Ecto neural progenitor cell (in vitro differentiated cells): Measurements from ENCODE around the gene RFPL4A.
"Not testable (repeated sequence)": the region's sequence is repeated elsewhere in the genome, so short reads cannot be mapped to it uniquely, and the experiment has no call there.

ENCODE experiments used
- DNase-seq: peaks from one replicate; pipeline ENCODE4 v3.0.0-alpha.2; 2018; ENCODE audit warnings: low spot score

The RFPL4A gene

DNA sequence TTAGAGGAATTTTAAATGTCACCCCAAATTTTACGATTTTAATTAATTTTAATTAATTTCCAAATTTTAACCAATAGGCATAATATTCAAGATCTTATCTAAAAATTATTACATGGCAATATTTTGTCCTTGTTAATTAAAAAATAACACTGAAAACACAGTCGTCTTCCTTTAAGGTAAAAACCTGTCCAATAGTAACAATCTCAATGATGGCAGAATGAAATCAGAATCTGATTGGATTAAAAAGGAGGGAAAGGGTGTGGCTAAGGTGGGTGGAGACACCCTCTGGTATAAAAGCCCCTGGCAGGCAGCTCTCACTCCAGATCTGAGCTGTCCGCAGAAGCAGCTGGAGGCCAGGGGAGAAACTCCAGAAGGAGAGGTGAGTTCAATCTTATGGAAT is at the start of gene RFPL4A:
Gene RFPL4A (plus strand): TSS at position 301 of the 400 bp plus-strand sequence. CDS start 2,704 bp downstream, outside the sequence.
- DNase-seq = not testable (repeated sequence)

DNA sequence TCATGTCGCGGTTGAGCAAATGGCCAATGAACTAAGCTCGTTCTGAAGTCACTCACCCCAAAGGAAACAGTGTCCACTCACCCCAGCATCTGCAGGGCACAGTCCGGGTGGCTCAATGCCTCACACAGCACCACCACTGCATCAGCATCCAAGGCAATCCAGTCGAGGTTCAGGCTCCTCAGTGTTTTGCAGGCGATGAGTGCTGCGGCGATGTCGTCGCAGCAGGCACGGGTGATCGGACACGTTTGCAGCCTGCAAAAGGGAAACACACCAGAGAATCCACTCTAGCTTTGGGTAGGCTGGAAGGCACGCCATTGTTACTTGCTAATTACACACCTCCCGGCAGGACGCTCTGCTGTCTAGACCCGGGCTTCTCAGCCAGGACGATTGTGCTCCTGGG is 47.2 kb upstream of the RFPL4A start:
- DNase-seq = no peak

DNA sequence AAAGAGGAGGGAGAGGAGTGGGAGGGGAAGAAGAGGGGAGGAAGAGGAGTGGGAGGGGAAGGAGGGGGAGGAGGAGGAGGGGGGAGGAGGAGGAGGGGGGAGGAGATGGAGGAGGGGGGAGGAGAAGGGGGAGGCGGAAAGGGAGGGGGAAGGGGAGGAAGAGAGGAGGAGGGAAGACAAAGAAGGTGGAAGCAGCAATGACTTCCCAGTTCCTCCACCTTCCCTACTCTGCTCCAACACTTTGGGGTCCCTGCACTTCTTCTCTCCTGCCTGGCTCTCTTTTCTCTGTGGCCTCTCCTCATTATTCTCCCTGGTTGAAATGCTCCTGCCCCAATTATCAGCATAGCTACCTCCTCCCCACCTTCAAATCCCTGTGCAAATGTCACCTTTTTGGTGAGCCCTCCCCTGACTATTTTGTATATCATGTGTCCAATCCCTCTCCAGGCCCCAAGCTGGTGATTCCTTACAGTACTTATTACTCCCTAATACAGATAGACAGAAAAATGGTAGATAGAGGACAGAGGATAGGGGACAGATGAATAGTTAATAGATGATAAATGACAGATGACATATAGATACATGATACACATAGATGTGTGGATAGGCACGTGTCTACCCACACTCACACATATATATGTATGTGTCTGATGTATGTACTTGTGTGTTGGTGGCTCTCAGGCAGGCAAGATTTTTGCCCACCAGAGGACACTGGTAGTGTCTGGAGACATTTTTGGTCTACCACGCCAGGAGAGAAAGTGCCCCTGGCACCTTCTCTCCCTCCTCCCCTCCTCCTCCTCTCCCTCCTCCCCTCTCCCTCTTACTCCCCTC is 45.9 kb upstream of the RFPL4A start:
- no peak for DNase-seq

DNA sequence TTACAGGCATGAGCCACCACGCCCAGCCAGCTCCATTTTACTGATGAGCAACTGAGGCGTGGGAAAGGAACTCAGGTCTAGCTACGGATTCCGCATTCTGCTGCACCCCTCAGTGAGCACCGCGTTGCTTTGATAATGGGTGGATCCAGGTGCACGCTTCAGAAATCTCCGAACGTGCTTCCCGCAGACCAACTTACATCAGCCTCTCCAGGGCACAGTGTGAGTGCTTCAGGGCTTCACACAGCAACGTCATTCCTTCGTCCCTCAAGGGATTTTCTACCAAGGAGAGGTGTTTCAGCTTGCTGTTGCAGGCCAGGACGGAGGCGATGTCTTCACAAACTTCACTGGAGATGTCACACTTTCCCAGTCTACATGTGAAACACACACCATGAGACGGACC is 42.4 kb upstream of the RFPL4A start:
- DNase-seq = no peak

DNA sequence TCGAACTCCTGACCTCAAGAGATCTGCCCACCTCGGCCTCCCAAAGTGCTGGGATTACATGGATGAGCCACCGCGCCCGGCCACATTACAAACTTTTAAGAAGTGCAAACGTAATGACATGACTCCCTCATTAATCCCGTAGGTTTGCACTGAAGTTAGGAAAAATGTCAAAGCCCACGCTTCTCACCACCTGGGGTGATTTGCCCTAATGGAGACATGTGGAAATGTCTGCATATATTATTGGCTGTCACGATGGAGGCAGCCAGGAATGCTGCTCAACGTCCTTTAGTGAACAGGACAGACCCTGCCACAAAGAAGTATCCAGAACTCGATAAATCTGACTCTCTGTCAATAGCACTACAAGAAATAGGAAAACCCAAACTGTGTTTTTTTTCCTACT is 41.6 kb upstream of the RFPL4A start:
- no peak for DNase-seq

DNA sequence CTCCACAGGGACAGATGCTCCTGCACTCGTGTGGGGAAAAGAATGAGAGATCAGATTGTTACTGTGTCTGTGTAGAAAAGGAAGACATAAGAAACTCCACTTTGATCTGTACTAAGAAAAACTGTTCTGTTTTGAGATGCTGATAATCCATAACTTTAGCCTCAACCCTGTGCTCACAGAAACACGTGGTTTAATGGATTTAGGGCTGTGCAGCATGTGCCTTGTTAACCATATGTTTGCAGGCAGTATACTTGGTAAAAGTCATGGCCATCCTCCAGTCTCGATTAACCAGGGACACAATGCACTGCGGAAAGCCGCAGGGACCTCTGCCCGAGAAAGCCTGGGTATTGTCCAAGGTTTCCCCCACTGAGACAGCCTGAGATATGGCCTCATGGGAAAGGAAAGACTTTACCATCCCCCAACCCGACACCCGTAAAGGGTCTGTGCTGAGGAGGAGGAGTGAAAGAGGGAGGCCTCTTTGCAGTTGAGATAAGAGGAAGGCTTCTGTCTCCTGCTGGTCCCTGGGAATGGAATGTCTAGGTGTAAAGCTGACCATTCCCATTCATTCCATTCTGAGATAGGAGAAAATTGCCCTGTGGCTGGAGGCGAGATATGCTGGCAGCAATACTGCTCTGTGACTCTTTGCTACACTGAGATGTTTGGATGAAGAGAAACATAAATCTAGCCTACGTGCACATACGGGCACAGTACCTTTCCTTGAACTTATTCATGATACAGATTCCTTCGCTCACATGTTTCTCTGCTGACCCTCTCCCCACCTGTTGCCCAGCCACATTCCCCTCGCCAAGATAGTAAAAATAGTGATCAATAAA is 40.8 kb upstream of the RFPL4A start:
- not testable (repeated sequence) for DNase-seq

DNA sequence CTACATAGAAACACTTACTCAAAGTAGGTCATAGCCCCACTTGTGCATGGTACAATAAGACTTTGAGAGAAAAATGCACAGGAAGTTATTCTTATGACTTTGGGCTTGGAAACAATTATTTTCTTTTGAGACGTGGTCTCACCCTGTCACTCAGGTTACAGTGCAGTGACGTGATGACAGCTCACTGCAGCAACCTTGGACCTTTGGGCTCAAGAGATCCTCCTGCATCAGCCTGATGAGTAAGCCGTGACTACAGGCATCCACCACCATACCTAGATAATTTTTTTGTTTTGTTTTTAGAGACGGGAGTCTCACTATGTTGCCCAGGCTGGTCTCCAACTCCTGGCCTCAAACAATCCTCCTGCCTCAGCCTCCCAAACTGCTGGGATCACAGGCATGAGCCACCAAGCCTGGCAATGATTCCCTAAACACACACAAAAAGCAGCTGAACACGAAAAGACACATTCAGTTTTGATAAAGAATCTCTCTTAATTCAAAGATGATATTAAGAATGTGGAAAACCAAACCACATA is 38.6 kb upstream of the RFPL4A start:
- no peak for DNase-seq

DNA sequence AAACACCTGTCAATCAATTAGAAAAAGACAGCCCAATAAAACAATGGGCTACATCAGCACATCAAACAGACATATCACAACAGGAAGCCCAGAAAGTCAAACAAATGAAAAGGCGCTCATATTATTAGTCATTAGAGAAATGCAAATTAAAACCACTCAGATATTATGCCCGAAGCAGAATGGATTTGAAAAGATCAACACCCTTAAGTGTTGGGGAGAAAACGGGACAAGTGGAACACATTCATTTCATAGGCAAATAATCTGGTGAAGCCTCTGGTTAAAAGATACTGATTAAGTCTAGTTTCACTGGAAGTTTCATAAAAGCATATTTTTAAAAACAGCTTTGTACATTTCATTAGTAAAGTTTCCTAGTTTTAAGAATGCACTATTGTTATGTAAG is 38.1 kb upstream of the RFPL4A start:
- no peak for DNase-seq

DNA sequence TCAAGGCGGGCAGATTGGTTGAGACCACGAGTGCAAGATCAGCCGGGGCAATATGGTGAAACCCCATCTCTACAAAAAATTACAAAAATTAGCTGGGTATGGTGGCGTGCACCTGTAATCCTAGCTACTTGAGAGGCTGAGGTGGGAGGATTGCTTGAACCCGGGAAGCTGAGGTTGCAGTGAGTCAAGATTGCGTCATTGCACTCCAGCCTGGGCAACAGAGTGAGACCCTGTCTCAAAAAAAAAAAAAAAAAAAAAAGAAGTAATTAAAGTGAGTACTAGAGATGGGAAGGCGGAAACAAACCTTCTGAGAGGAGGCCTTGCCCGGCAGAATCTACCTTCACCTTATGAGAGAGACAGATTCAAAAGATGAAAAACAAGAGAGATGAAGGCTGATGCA is 35.4 kb upstream of the RFPL4A start:
- no peak for DNase-seq

DNA sequence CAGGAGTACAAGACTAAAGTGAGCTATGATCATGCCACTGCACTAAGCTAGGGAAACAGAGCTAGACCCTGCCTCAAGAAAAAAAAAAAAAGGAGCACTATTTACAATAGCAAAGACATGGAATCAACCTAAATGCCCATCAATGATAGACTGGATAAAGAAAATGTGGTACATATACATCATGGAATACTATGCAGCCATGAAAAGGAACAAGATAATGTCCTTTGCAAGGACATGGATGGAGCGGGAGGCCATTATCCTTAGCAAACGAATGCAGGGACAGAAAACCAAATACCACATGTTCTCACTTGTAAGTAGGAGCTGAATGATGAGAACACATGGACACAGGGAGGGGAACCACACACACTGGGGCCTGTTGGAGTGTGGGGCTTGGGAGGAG is 28.5 kb upstream of the RFPL4A start:
- not testable (repeated sequence) for DNase-seq

DNA sequence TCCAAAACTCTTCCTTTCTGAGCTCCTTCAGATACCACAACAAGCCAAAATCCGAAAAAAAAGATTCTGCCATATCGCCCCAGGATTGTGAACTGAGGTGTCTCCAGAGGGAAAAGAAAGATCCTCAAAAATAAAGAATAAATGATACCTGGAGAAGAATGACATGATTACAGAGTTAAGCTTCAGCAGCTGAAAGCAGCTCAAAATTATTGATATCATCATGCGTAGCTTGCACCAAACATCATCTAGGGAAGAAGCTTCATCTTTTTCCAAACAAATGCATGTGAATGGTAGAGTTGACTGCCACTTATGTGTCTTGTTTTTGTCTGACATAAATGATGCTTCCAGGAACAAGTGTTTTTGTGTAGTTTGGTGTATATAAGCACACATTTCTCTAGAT is 20.6 kb upstream of the RFPL4A start, which contains the start of gene NLRP9:
Gene NLRP9 (minus strand): TSS at position 101 of the 400 bp plus-strand sequence. CDS start 28 bp downstream, at position 73.
- no peak for DNase-seq

DNA sequence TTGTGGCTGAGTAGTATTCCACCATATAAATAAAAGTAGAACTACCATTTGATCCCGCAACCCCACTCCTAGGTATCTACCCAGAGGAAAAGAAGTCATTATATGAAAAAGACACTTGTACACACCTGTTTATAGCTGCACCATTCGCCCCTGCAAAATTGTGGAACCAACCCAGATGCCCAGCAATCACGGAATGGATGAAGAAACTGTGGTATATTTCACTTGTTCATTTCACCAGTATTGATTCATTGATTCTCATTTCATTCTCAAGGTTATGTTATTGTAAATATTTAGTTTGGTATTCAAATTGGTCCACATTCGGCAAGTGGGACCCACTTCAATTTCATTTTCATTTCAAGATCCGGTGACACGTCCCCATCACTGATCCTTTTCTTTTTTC is 8.2 kb upstream of the RFPL4A start:
- no peak for DNase-seq

DNA sequence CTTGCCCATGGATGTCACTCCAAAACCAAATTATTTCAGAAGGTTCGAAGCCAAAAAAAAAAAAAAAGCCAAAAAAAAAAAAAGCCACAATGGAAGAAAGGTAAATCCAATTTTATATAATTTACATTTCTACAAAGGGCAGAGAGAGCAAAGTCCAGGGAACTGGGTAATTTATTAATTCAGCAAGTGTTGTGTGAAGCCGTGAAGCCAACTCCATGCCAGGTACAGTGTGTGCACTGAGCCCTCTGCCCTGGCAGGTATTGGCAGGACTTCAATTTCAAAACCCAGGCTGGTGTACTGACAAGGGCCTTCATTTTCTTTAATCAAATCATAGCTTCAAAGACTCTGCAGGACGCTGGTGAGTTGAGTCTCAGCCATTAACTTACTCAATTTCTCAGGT is 5.5 kb upstream of the RFPL4A start:
- no peak for DNase-seq

DNA sequence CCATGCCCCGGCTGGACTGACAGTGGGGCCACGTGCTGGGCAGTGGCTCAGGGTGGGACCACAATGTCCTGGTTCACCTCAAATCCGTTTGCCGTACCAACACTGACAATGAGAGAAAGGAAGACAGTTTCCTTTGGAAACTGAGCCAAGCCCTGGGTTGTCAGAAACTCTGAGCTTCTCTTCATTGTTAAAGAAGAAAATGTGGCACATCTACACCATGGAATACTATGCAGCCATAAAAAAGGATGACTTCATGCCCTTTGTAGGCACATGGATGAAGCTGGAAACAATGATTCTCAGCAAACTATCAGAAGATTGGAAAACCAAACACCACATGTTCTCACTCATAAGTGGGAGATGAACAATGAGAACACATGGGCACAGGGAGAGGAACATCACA is 2.1 kb upstream of the RFPL4A start:
- not testable (repeated sequence) for DNase-seq

DNA sequence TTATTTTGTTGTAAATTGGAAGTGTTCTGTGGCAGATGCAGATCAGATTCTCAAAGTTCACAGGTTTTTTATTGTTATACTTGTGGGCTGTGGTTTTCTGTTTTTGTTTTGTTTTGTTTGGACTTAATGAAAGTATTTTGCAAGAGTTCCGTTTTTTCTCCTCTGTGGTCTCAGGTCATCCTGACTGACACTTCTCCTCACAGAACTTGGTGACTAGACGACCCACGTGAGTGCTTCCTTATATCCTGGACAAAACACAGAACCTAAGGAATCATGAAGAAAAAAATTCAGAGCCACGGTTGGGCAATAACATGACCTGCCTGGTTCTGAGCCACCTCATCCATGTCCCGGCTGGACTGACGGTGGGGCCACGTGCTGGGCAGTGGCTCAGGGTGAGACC is 7.6 kb downstream of the RFPL4A start:
- DNase-seq = no peak

DNA sequence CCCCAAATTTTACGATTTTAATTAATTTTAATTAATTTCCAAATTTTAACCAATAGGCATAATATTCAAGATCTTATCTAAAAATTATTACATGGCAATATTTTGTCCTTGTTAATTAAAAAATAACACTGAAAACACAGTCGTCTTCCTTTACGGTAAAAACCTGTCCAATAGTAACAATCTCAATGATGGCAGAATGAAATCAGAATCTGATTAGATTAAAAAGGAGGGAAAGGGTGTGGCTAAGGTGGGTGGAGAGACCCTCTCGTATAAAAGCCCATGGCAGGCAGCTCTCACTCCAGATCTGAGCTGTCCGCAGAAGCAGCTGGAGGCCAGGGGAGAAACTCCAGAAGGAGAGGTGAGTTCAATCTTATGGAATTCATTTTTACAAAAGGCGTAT is 9.9 kb downstream of the RFPL4A start, which contains the start of gene RFPL4AL1:
Gene RFPL4AL1 (plus strand): TSS at position 301 of the 400 bp plus-strand sequence. CDS start 2,687 bp downstream, outside the sequence.
- not testable (repeated sequence) for DNase-seq

DNA sequence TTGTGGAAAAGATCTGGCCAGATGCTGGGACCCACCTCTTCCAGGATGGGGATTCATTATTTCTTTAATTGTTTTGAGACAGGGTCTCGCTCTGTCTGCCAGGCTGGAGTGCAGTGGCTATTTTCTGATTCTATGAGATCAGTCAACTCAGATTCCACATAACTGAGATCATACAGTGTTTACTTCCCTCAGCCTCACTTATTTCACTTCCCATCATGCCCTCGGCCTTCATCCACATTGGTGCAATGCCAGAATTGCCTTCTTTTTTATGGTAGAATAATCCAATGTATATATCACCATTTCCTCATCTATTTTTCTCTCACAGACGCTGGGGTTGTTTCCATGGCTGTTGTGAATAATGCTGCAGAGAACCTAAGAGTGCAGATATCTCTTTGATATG is 10.7 kb downstream of the RFPL4A start:
- DNase-seq = not testable (repeated sequence)

DNA sequence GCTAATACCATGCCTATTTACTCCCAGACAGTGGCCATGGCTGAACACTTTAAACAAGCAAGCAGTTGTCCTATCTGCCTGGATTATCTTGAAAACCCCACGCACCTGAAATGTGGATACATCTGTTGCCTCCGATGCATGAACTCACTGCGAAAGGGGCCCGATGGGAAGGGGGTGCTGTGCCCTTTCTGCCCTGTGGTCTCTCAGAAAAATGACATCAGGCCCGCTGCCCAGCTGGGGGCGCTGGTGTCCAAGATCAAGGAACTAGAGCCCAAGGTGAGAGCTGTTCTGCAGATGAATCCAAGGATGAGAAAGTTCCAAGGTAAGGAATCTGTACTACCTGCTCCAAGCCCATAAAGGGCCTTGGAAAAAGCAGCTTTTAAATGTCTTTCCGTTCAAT is 18.6 kb downstream of the RFPL4A start:
- no peak for DNase-seq

DNA sequence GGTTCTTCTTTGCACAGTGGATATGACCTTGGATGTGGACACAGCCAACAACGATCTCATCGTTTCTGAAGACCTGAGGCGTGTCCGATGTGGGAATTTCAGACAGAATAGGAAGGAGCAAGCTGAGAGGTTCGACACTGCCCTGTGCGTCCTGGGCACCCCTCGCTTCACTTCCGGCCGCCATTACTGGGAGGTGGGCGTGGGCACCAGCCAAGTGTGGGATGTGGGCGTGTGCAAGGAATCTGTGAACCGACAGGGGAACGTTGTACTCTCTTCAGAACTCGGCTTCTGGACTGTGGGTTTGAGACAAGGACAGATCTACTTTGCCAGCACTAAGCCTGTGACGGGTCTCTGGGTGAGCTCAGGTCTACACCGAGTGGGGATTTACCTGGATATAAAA is 19.4 kb downstream of the RFPL4A start:
- DNase-seq = no peak

DNA sequence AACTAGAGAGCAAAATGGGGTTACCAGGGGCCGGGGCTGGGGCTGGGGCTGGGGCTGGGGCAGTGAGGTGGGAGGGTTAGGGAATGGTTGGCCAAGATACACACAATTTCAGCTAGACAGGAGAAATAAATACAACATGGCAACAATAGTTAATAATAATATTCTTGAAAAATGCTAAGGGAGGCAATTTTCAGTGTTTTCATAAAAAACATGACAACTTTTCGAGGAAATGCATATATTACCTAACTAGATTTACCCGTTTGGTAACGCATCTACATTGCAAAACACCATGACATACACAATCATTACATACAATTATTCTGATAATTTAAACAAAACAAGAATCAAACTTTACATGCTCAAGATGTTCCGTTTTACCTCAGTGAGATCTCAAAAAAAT is 22.2 kb downstream of the RFPL4A start:
- no peak for DNase-seq

DNA sequence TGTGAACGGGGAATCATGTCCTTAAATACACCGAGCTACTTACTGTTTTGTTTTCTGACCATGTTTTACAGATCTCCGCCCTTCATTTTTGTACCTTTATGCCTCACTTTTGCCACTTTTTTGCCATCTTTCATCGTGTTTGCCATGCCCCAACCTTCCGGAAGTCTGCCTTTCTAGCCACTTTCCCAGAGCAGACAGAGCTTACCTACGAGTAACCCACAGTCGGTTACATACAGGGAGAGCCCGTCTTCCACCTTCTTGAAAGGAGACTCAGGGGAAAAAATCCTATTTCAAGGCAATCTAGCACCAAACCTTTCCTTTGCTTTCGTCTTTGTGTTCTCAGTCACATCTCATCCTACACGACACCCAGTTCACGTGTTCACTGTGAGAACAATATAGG is 36.1 kb downstream of the RFPL4A start:
- no peak for DNase-seq

DNA sequence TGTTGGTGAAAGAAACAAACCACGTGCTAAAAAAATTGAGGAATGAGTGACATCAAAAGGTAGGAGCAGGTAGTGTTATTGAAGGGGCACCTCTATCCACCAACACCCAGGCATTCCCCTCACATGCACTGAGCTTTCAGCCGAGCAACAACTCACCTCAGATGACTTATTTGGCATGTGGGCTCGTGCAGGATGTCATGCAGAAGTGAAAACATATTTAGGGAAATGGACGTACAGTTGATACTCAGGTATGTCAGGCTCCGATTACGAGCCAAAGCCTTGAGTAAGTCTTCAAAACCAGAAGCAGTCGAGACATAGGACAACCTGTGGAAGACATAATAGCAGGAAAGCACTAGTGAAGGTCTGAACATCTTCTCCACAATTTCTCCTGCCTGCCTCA is 42.5 kb downstream of the RFPL4A start:
- DNase-seq = no peak

DNA sequence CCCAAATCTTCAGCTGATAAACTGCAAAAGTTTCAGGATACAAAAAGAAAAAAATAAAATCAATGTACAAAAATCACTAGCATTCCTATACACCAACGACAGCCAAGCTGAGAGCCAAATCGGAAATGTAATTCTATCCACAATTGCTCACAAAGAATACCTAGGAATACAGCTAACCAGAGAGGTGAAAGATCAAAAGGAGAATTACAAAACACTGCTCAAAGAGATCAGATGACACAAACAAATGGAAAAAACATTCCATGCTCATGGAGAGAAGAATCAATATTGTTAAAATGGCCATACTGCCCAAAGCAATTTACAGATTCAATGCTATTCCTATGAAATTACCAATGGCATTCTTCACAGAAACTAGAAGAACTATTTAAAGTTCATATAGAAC is 43.4 kb downstream of the RFPL4A start:
- DNase-seq = no peak
